Right ventricle myocardium superior (tissue), 1 donor: Measurements from ENCODE around the gene BMP7. TPM values are rescaled to one million over a fixed set of nuclear protein-coding genes. Genes with fewer than 3 reads are reported as not detected.
"Not testable (repeated sequence)": the region's sequence is repeated elsewhere in the genome, so short reads cannot be mapped to it uniquely, and the experiment has no call there.

ENCODE experiments used
- ATAC-seq: fragments of 200-7000 bp; cut with Tn5 transposase; one replicate; pipeline ENCODE4 v1.9.1; 2020; ENCODE audit warnings: mild to moderate bottlenecking; ENCODE audit not compliant: poor library complexity
- DNase-seq: peaks from one replicate; pipeline ENCODE4 v3.0.0-alpha.2; 2020
- intact Hi-C: fragments of 100-400 bp; cut with DNase I; formaldehyde crosslinking; loops from one replicate; pipeline ENCODE4 v1.11.2; 2022
- total RNA-seq: library from RNA; stranded (reverse); fragmentation: NEBNext Ultra II Directional; extraction: Animal tissue kit (Norgen Biotek cat#: 25700); gene quantifications from one replicate; pipeline ENCODE4 v1.2.1, GENCODE V29; 2021
- donor health status: DM: no; HTN: yes; CAD: no; lungs with severe emphysema.

Gene BMP7
- total RNA-seq, 1 donor from 2014 or later = 23.2 TPM

DNA sequence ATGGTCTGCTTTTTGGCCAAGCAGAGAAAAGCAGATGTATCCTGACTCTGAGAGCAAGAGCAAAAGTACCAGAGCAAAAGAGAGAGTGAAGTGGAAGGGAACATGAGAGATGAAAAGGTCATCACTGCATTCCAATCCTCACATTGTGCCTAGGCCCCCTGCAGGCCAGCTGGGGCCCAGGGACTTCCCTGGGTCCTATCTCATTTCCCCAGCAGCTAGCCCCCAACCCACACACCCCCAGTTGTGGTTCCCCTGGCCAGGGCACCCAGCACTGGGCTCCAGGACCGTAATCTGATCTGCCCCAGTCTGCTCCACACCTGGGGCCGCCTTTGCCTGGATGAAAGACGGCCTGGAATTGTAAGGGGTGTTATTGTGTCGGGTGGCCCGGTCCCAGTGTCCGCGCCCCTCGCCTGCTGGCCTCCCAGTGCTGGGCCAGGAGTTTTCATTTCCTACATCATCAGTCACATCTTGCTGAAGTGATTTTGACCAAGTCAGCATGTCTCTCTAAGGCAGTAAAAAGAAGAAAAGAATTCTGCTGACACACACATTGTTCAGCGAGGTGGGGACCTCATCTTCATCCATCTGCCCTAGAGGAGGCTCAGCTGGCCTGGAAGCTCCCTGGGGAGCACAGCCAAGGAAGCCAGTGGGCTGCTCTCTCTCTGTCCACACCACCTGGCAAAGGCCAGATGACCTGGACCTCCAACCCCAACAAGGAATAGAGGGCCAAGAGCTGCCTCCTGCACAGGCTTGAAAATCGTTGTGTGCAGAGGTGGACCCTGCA is 4.0 kb upstream of the BMP7 start:
- ATAC-seq = no peak
- intact Hi-C loops = no loop called here
- no peak for DNase-seq

GRCh38 chr20:57269148-57269984 is 2.9 kb upstream of the BMP7 start:
- ATAC-seq = no peak
- intact Hi-C loops = loop anchor here (10.0 kb wide), 1 partner anchor 105 kb away; no protein-coding TSS in a partner anchor
- no peak for DNase-seq

- ATAC-seq (no peak), DNase-seq (no peak)
- intact Hi-C loops = loop anchor here (10.0 kb wide), 1 partner anchor 104 kb away; no protein-coding TSS in a partner anchor
Observed at GRCh38 chr20:57268399-57269076, 2.1 kb upstream of the BMP7 start.

DNA sequence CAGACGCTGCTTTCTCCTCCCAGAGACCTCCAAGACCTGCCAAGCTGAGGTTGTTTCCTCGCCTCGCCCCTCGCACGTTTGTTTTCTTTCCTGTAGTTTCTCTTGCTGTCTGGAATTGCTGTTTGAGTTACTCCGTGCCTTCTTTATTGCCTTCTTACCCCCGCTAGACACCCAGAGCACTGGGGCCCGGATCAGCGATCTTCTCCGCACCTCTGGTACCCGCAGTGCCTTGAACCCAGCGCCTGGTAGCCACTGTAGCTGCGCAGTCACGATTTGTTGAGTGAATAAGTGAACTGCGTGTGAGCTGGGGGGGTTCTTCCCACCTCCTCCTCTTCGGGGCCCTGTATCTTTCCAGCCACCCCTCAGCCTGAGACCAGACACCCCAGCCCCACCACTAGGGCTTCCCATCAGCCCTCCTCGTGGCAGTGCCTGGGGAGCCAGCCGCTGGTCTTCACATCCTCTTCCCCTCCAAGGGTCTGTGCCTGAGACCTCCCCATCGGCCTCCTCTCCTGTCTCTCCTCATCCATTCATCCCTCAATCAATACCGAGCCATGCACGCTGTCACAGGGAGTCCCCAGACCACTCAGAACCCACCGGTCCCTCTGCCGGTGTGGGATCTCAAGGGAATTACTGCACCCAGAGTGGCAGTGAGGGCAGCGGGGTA is 849 bp upstream of the BMP7 start:
- ATAC-seq = no peak
- no peak for DNase-seq
- intact Hi-C loops = loop anchor here (10.0 kb wide), 1 partner anchor 102 kb away; no protein-coding TSS in a partner anchor

- intact Hi-C loops = loop anchor here (10.0 kb wide), 1 partner anchor 101 kb away; no protein-coding TSS in a partner anchor
- no peak for DNase-seq
- ATAC-seq = peak; percentile 61
Observed at GRCh38 chr20:57265997-57266290, 497 bp downstream of the BMP7 start.

GRCh38 chr20:57265336-57265996 is 975 bp downstream of the BMP7 start:
- intact Hi-C loops = loop anchor here (10.0 kb wide), 1 partner anchor 101 kb away; no protein-coding TSS in a partner anchor
- DNase-seq = no peak
- peak; percentile 29 for ATAC-seq

DNA sequence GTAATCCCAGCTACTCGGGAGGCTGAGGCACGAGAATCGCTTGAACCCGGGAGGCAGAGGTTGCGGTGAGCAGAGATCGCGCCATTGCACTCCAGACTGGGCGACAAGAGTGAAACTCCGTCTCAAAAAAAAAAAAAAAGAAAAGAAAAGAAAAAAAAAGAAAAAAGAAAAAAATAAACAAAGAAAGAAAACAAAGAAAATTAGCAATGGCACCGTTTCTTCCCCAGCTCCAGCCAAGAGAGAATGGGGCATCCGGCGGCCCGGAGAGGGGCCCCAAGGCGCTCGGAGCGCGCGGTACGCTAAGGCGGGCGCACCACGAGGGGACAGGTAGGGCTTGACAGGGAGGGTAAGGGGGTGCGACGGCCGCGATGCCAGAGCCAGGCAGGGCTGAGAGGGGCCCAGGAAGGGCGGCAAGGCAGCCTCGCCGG is 1.5 kb downstream of the BMP7 start:
- ATAC-seq, DNase-seq: not testable (repeated sequence)
- intact Hi-C loops = loop anchor here (10.0 kb wide), 1 partner anchor 100 kb away; no protein-coding TSS in a partner anchor

GRCh38 chr20:57263801-57264792 is 2.3 kb downstream of the BMP7 start:
- DNase-seq = no peak

GRCh38 chr20:57262784-57263609 is 3.4 kb downstream of the BMP7 start:
- ATAC-seq (no peak), DNase-seq (no peak)
- intact Hi-C loops = loop anchor here (10.0 kb wide), 1 partner anchor 98 kb away; no protein-coding TSS in a partner anchor

More at GRCh38 chr20:57263801-57264792, 2.3 kb downstream of the BMP7 start:
- ATAC-seq = peak; percentile 36
- intact Hi-C loops = loop anchor here (10.0 kb wide), 1 partner anchor 99 kb away; no protein-coding TSS in a partner anchor

DNA sequence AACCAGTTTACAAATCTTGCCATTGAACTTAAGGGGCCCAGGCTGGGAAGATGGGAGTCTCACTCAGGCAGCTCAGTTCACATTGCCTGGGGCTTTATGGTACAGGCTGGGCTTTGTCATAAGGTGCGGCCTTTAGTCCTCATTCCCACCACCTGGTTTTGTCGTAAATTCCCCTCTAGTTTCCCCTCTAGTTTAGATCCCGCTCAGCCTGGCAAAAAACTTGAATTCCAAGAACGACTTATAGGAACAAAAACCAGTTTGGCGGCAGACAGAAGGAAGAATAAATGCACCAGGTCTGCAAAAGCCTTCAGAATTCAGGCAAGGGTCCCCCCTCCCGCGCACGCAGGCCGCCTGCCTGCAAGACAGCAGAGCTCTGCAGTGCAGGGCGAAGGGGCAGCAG is 4.1 kb downstream of the BMP7 start:
- intact Hi-C loops = loop anchor here (10.0 kb wide), 1 partner anchor 98 kb away; no protein-coding TSS in a partner anchor
- no peak for DNase-seq
- no peak for ATAC-seq

GRCh38 chr20:57261457-57262251 is 4.8 kb downstream of the BMP7 start:
- ATAC-seq = peak; percentile 45
- intact Hi-C loops = loop anchor here (10.0 kb wide), 1 partner anchor 97 kb away; no protein-coding TSS in a partner anchor
- peak; percentile 54 for DNase-seq

GRCh38 chr20:57260934-57261333 is 5.5 kb downstream of the BMP7 start:
- ATAC-seq = peak; percentile 4
- intact Hi-C loops = loop anchor here (10.0 kb wide), 1 partner anchor 96 kb away; no protein-coding TSS in a partner anchor

GRCh38 chr20:57259938-57260921 is 6.2 kb downstream of the BMP7 start:
- ATAC-seq (peak; percentile 19), DNase-seq (no peak)
- intact Hi-C loops = loop anchor here (10.0 kb wide), 2 partner anchors 95 to 165 kb away; no protein-coding TSS in a partner anchor

More at GRCh38 chr20:57260934-57261333, 5.5 kb downstream of the BMP7 start:
- DNase-seq = no peak
